HG03432 (cell line): ENCODE measurements around the gene DHDH.
"Not testable (repeated sequence)": the region's sequence is repeated elsewhere in the genome, so short reads cannot be mapped to it uniquely, and the experiment has no call there.

ENCODE experiments used
- ATAC-seq: cut with Tn5 transposase; IDR thresholded peaks from one replicate; pipeline ENCODE4 v1.9.1; 2021; ENCODE audit warnings: mild to moderate bottlenecking, moderate library complexity; ENCODE audit not compliant: unreplicated experiment

DHDH gene

DNA sequence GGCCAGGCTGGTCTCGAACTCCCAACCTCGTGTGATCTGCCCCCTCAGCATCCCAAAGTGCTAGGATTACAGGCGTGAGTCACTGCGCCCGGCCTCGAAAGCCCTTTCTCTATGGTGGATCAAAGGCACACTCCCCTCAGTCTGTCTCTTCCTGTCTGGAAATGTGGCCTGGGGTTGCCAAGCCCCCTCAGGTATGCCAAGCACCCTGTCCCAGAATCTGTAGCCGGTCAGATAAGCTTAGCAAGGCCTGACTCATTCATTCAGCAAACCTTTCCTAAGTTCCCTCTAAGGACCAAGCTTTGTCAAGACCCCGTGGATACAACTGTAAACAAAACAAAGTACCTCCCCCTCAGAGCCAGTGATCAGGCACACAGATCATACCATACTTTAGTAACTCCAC, 19.3 kb upstream of the DHDH start:
- no peak for ATAC-seq

- ATAC-seq: no peak
Measured at GRCh38 chr19:48915757-48916156, 17.7 kb upstream of the DHDH start.

DNA sequence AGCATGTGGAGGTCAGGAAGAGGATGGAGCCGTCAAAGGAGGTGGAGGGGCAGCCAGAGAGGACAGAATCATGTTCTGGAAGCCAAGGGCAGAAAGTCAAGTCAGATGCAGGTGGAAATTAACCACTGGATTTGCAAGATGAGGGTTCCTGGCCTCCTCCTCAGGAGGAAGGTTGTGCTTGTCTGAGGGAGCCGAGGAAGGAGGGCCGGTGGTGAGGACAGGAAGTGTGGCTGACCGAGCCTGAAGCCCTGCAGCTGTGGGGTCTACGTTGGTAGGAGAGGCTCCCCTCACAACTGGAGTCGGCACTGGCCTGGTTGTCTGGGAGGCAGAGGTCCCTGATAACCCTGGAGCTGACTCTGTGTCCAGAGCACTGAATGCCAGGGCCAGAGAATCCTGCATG, 15.4 kb upstream of the DHDH start:
- ATAC-seq: no peak

GRCh38 chr19:48918801-48919247, 14.7 kb upstream of the DHDH start:
- no peak for ATAC-seq

GRCh38 chr19:48919271-48919670, 14.2 kb upstream of the DHDH start:
- ATAC-seq: not testable (repeated sequence)

GRCh38 chr19:48920949-48921348, 12.6 kb upstream of the DHDH start:
- ATAC-seq: no peak

DNA sequence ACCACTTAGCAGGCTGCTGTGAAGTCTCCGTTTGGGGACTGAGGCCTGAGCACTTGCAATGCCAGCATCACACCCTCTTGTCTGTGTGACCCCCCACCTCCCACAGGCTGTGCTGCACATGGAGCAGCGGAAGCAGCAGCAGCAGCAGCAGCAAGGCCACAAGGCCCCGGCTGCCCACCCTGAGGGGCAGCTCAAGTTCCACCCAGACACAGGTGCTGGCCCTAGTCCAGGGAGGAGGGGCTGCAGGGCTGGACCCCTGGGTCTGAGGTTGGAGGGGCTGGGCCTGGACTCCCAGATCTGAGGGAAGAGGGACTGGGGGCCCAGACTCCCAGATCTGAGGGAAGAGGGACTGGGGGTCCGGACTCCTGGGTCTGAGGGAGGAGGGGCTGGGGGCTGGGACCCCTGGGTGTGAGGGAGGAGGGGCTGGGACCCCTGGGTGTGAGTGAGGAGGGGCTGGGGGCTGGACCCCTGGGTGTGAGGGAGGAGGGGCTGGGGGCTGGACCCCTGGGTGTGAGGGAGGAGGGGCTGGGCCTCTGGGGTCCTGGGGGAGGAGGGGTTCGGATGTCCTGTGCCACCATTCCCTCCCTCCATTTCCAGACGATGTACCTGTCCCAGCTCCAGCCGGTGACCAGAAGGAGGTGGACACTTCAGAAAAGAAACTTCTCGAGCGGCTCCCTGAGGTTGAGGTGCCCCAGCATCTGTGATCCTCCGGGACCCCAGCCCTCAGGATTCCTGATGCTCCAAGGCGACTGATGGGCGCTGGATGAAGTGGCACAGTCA, 11.6 kb upstream of the DHDH start:
- ATAC-seq: no peak

DNA sequence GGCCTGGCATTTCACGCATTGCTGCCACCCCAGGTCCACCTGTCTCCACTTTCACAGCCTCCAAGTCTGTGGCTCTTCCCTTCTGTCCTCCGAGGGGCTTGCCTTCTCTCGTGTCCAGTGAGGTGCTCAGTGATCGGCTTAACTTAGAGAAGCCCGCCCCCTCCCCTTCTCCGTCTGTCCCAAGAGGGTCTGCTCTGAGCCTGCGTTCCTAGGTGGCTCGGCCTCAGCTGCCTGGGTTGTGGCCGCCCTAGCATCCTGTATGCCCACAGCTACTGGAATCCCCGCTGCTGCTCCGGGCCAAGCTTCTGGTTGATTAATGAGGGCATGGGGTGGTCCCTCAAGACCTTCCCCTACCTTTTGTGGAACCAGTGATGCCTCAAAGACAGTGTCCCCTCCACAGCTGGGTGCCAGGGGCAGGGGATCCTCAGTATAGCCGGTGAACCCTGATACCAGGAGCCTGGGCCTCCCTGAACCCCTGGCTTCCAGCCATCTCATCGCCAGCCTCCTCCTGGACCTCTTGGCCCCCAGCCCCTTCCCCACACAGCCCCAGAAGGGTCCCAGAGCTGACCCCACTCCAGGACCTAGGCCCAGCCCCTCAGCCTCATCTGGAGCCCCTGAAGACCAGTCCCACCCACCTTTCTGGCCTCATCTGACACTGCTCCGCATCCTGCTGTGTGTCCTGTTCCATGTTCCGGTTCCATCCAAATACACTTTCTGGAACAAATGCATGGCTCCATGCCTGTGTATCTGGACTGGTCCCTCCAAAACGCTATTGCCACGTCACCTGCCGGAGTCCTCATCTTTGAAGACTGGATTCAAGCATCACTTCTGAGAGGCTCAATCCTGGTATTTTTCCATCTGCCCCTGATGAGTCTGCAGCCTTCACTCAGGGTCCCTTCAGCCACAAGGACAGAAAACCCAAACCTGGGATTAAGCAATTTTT, 10.7 kb upstream of the DHDH start:
- ATAC-seq: no peak

- no peak for ATAC-seq
Measured at GRCh38 chr19:48925240-48925843, 8.2 kb upstream of the DHDH start.

DNA sequence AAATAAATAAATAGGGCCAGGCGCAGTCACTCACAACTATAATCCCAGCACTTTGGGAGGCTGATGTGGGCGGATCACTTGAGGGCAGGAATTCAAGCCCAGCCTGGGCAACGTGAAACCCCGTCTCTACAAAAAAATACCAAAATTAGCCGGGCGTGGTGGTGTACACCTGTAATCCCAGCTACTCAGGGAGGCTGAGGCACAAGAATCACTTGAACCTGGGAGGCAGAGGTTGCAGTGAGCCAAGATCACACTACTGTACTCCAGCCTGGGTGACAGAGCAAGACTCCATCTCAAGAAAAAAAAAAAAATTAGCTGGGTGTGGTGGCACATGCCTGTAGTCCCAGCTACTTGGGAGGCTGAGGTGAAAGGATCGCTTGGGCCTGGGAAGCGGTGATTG, 7.6 kb upstream of the DHDH start:
- ATAC-seq: not testable (repeated sequence)

GRCh38 chr19:48926909-48927308, 6.6 kb upstream of the DHDH start:
- no peak for ATAC-seq

- not testable (repeated sequence) for ATAC-seq
Measured at GRCh38 chr19:48927692-48928091, 5.8 kb upstream of the DHDH start.

GRCh38 chr19:48928164-48929025, 5.1 kb upstream of the DHDH start:
- ATAC-seq: no peak

- ATAC-seq: no peak
Measured at GRCh38 chr19:48934837-48935236, 1.3 kb downstream of the DHDH start.

GRCh38 chr19:48935864-48936263, 2.4 kb downstream of the DHDH start:
- ATAC-seq: no peak

- ATAC-seq: no peak
Measured at GRCh38 chr19:48938256-48938655, 4.8 kb downstream of the DHDH start.

- ATAC-seq: no peak
Measured at GRCh38 chr19:48940902-48941301, 7.4 kb downstream of the DHDH start.

GRCh38 chr19:48943081-48943480, 9.6 kb downstream of the DHDH start:
- no peak for ATAC-seq

DNA sequence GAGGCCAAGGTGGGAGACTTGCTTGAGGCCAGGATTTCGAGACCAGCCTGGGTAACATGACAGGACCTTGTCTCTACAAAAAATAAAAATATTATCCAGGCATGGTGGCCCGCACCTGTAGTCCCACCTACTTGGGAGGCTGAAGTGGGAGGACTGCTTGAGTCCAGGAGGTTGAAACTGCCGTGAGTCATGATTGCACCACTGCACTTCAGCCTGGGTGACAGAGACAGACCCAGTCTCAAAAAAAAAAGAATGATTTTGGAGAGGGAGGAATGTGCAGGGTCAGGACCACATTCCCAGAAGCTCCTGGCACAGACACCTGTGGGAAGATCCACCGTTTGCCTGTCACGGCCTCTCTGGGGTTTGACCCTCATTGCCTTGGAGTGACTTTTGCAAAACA, 11.9 kb downstream of the DHDH start:
- ATAC-seq: no peak

DNA sequence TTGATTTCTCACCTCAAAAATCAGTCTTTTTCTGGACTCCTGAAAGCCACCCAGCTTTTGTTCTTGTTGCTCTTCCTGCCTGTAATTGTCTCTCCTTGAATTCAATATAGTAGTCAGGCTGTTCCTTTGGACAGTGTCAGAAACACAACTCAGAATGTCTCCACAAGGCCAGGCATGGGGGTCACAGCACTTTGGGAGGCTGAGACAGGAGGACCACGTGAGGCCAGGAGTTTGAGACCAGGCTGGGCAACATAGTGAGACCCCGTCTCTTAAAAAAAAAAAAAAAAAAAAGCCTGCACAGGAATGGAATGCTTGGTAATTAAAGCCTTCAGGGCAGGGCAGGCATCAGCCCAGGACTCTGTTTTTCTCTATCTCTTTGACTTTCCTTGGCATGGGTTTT, 12.3 kb downstream of the DHDH start:
- no peak for ATAC-seq
